Measurements from ENCODE around the gene TCL1B. TPM values are rescaled to one million over a fixed set of nuclear protein-coding genes. Genes with fewer than 3 reads are reported as not detected.

Gene TCL1B
- polyA plus RNA-seq, 1 donor (not counting 4 experiments of a cell fraction or from before 2014, with no cell fraction given): not detected

DNA sequence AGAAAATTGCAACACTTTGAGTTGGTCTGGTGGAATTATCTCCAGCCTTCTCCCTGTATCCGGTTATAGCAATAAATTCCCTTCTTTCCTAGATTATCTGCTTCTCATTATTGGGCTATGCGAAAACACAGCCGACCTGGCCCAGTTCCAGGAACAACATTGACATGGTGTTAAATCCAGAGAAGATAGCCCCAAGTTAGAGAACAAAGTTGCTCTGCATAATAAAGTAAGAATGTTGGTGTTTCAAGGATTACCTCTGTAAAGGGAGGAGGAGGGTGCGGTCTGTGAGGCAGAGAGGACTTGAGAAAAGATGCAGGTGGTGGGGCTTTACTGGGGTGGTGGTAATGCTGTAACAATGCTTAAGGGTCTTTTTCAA lies 15.6 kb downstream of the TCL1B start:
- Histone ChIP-seq H3K9me3 (ENCODE audit: control insufficient read depth, low read depth, low read length) (no peaks in the 10 kb centered on the region), H3K27ac (ENCODE audit: control insufficient read depth, insufficient read depth, low read length) (no peak overlapping the region), H3K9ac (ENCODE audit: control insufficient read depth, extremely low read depth, insufficient read depth, low read length) (no peak overlapping the region), H3K9me1 (ENCODE audit: control insufficient read depth, extremely low read depth, insufficient read depth, low read length) (no peaks in the 10 kb centered on the region), H3K4me1 (ENCODE audit: control insufficient read depth, extremely low read depth, insufficient read depth, low read length) (no peaks in the 10 kb centered on the region), H3K4me2 (ENCODE audit: control insufficient read depth, extremely low read depth, insufficient read depth, low read depth, low read length) (no peak overlapping the region), H3K36me3 (ENCODE audit: control insufficient read depth in 2 of 2, extremely low read depth in 1 of 2, insufficient read depth in 2 of 2, low read length in 2 of 2) (no peaks in the 10 kb centered on the region), H2AFZ (ENCODE audit: control insufficient read depth, low read length) (no peak overlapping the region), H3K27me3 (ENCODE audit: control insufficient read depth, extremely low read depth, insufficient read depth, low read length) (no peaks in the 10 kb centered on the region), H3K79me2 (ENCODE audit: control insufficient read depth, insufficient read depth, low read length) (no peaks in the 10 kb centered on the region), H3K4me3 (ENCODE audit: control insufficient read depth in 2 of 3, extremely low read depth in 1 of 3, insufficient read depth in 2 of 3, low read depth in 1 of 3, low read length in 3 of 3) (no peak overlapping the region), H4K20me1 (ENCODE audit: control insufficient read depth, extremely low read depth, insufficient read depth, low read length) (no peaks in the 10 kb centered on the region)
- TF ChIP-seq, protein P1, sequence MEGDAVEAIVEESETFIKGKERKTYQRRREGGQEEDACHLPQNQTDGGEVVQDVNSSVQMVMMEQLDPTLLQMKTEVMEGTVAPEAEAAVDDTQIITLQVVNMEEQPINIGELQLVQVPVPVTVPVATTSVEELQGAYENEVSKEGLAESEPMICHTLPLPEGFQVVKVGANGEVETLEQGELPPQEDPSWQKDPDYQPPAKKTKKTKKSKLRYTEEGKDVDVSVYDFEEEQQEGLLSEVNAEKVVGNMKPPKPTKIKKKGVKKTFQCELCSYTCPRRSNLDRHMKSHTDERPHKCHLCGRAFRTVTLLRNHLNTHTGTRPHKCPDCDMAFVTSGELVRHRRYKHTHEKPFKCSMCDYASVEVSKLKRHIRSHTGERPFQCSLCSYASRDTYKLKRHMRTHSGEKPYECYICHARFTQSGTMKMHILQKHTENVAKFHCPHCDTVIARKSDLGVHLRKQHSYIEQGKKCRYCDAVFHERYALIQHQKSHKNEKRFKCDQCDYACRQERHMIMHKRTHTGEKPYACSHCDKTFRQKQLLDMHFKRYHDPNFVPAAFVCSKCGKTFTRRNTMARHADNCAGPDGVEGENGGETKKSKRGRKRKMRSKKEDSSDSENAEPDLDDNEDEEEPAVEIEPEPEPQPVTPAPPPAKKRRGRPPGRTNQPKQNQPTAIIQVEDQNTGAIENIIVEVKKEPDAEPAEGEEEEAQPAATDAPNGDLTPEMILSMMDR (optimal IDR thresholded peaks at IDR 0.05 in 1 of 3, IDR thresholded peaks at IDR 0.05 in 1 of 3, conservative IDR thresholded peaks at IDR 0.05 in 1 of 3; ENCODE audit: extremely low read depth in 1 of 3, insufficient read depth in 2 of 3, low read length in 3 of 3): no peak
- no peak for TF ChIP-seq EZH2 (IDR thresholded peaks at IDR 0.05; ENCODE audit: low read length)
- dilution Hi-C loops (cut with MboI; ENCODE audit: extremely low pct_ligation_motif_present, low sequenced_read_pairs): no loop called here
- no peak for FAIRE-seq
- no peak for DNase-seq (ENCODE audit: low read depth, low spot score)

DNA sequence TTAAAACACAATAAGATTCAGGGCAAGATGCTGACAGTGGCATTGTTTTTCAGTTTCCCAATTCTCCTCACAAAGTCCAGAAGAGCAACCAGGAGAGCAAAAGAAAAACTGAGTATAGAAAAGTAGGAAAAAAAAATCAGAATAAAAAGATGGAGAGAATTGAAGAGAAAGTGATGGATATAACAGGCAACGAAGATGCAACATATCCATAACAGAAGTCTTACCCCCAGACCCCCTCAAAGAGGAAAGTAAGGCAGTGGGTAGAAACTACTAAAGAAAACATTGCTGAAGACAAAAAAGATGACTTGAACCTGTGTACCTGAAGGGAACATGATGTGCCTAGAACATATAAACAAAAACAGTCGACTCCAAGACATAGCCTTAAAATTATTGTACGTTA lies 17.1 kb downstream of the TCL1B start:
- no peaks in the 10 kb centered on the region for H3K9me3 ChIP-seq (ENCODE audit: control insufficient read depth, low read depth, low read length)
- no peak overlapping the region for H3K4me2 ChIP-seq (ENCODE audit: control insufficient read depth, extremely low read depth, insufficient read depth, low read depth, low read length)
- no peaks in the 10 kb centered on the region for H3K36me3 ChIP-seq (ENCODE audit: control insufficient read depth in 2 of 2, extremely low read depth in 1 of 2, insufficient read depth in 2 of 2, low read length in 2 of 2)
- no peaks in the 10 kb centered on the region for H3K9me1 ChIP-seq (ENCODE audit: control insufficient read depth, extremely low read depth, insufficient read depth, low read length)
- H3K9ac ChIP-seq (ENCODE audit: control insufficient read depth, extremely low read depth, insufficient read depth, low read length): no peak overlapping the region
- H3K4me1 ChIP-seq (ENCODE audit: control insufficient read depth, extremely low read depth, insufficient read depth, low read length): no peaks in the 10 kb centered on the region
- no peak overlapping the region for H3K27ac ChIP-seq (ENCODE audit: control insufficient read depth, insufficient read depth, low read length)
- H3K79me2 ChIP-seq (ENCODE audit: control insufficient read depth, insufficient read depth, low read length): no peaks in the 10 kb centered on the region
- H4K20me1 ChIP-seq (ENCODE audit: control insufficient read depth, extremely low read depth, insufficient read depth, low read length): no peaks in the 10 kb centered on the region
- DNase-seq (ENCODE audit: low read depth, low spot score) (no peak), FAIRE-seq (no peak)
- dilution Hi-C loops (cut with MboI; ENCODE audit: extremely low pct_ligation_motif_present, low sequenced_read_pairs): no loop called here
- no peak overlapping the region for H3K4me3 ChIP-seq (ENCODE audit: control insufficient read depth in 2 of 3, extremely low read depth in 1 of 3, insufficient read depth in 2 of 3, low read depth in 1 of 3, low read length in 3 of 3)
- TF ChIP-seq EZH2 (IDR thresholded peaks at IDR 0.05; ENCODE audit: low read length): no peak
- TF ChIP-seq, protein P1 (optimal IDR thresholded peaks at IDR 0.05 in 1 of 3, IDR thresholded peaks at IDR 0.05 in 1 of 3, conservative IDR thresholded peaks at IDR 0.05 in 1 of 3; ENCODE audit: extremely low read depth in 1 of 3, insufficient read depth in 2 of 3, low read length in 3 of 3): no peak
- no peak overlapping the region for H2AFZ ChIP-seq (ENCODE audit: control insufficient read depth, low read length)
- H3K27me3 ChIP-seq (ENCODE audit: control insufficient read depth, extremely low read depth, insufficient read depth, low read length): no peaks in the 10 kb centered on the region
